SK-N-MC (cell line): ENCODE results near the gene CD99.

ENCODE experiments used
- EZH2 ChIP-seq: fragments of 200-600 bp; sonication (generic); IDR thresholded peaks from one replicate; pipeline ENCODE4 v1.6.1; 2017; ENCODE audit warnings: antibody characterized with exemption
- POLR2AphosphoS5 ChIP-seq: IDR thresholded peaks from 2 replicates; pipeline ENCODE4 v1.6.1; 2012; ENCODE audit warnings: mild to moderate bottlenecking, low read depth, low read length, borderline replicate concordance

- TF ChIP-seq EZH2 (no peak), POLR2AphosphoS5 (no peak)
Observed at GRCh38 chrX:2767631-2768455, 76.7 kb downstream of the CD99 start.
